ENCODE data around the gene UCK1.

The UCK1 gene

GRCh38 chr9:131487001-131487400 lies 44.1 kb downstream of the UCK1 start:
- no peaks in the 10 kb centered on the region for H3K9me2 ChIP-seq (replicated peaks; ENCODE audit: insufficient read depth, low read length)
- H2AFZ ChIP-seq (ENCODE audit: low read depth, low read length, severe bottlenecking), result no peak overlapping the region
- no peak overlapping the region for H3K4me3 ChIP-seq (ENCODE audit: insufficient read depth, low read length, poor library complexity, severe bottlenecking)
- H3K4me2 ChIP-seq (ENCODE audit: low read depth, low read length, poor library complexity, severe bottlenecking), result no peak overlapping the region
- no peaks in the 10 kb centered on the region for H3K79me2 ChIP-seq (ENCODE audit: insufficient read depth, low read length)
- H3K9me3 ChIP-seq (ENCODE audit: insufficient read depth, low read length), result no peaks in the 10 kb centered on the region
- H3F3A ChIP-seq (ENCODE audit: insufficient read depth), result no peaks in the 10 kb centered on the region
- H3K27me3 ChIP-seq (ENCODE audit: low read length), result no peaks in the 10 kb centered on the region
- H3K27ac ChIP-seq (ENCODE audit: low read depth, low read length), result no peak overlapping the region
- TF ChIP-seq EZH2phosphoT487 (conservative IDR thresholded peaks at IDR 0.05; ENCODE audit: low read length), result no peak
- TF ChIP-seq, protein P1, sequence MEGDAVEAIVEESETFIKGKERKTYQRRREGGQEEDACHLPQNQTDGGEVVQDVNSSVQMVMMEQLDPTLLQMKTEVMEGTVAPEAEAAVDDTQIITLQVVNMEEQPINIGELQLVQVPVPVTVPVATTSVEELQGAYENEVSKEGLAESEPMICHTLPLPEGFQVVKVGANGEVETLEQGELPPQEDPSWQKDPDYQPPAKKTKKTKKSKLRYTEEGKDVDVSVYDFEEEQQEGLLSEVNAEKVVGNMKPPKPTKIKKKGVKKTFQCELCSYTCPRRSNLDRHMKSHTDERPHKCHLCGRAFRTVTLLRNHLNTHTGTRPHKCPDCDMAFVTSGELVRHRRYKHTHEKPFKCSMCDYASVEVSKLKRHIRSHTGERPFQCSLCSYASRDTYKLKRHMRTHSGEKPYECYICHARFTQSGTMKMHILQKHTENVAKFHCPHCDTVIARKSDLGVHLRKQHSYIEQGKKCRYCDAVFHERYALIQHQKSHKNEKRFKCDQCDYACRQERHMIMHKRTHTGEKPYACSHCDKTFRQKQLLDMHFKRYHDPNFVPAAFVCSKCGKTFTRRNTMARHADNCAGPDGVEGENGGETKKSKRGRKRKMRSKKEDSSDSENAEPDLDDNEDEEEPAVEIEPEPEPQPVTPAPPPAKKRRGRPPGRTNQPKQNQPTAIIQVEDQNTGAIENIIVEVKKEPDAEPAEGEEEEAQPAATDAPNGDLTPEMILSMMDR (IDR thresholded peaks at IDR 0.05; ENCODE audit: insufficient read depth, low read length, poor library complexity, severe bottlenecking), result no peak
- H4K20me1 ChIP-seq (ENCODE audit: low read depth, low read length), result no peaks in the 10 kb centered on the region
- H3K36me3 ChIP-seq (ENCODE audit: low read length), result peaks cover 7% of the 10 kb centered on the region; the same call in 1 of the 2 replicates
- no peak overlapping the region for H3K9ac ChIP-seq (ENCODE audit: low read length)

DNA sequence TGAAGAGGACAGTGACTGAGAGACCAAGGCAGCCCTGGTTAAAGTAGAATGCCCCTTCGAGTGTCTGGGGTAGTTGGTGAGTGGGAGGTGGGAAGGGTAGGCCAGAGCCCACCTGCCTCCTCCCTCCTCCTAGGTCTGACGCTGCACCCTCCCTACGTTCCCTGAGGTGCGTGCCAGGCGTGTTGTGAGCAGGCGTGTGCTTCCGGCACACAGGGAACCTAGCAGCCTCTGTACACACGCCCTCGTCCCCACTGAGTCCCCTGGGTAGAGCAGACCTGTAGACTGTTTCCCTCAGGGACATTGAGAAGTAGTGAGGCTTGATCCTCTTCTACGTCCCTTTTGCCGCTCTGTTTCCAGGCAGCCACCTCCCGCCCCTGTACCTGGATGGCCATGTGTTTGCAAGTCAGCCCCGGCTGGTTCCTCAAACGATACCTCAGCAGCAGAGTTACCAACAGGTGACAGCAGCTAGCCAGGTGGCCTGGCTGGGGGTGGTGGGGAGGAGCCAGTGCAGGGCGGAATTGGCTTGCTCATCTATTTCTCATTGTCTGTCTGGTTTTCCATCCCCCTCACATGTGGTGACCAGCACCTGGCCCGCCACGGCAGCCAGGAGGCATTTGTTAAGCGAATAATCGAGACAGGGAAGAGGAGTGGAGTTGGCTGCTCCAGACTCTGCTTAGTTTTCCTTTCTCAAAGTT lies 45.2 kb downstream of the UCK1 start:
- H3K36me3 ChIP-seq (ENCODE audit: low read length), result peaks cover 5% of the 10 kb centered on the region; the same call in 1 of the 2 replicates
- H3K9me3 ChIP-seq (ENCODE audit: insufficient read depth, low read length), result no peaks in the 10 kb centered on the region
- H2AFZ ChIP-seq (ENCODE audit: low read depth, low read length, severe bottlenecking), result no peak overlapping the region
- no peak overlapping the region for H3K27ac ChIP-seq (ENCODE audit: low read depth, low read length)
- no peaks in the 10 kb centered on the region for H3K27me3 ChIP-seq (ENCODE audit: low read length)
- H3K4me2 ChIP-seq (ENCODE audit: low read depth, low read length, poor library complexity, severe bottlenecking), result no peak overlapping the region
- no peaks in the 10 kb centered on the region for H3K79me2 ChIP-seq (ENCODE audit: insufficient read depth, low read length)
- no peaks in the 10 kb centered on the region for H3F3A ChIP-seq (ENCODE audit: insufficient read depth)
- H3K9ac ChIP-seq (ENCODE audit: low read length), result no peak overlapping the region
- H4K20me1 ChIP-seq (ENCODE audit: low read depth, low read length), result no peaks in the 10 kb centered on the region
- H3K9me2 ChIP-seq (replicated peaks; ENCODE audit: insufficient read depth, low read length), result no peaks in the 10 kb centered on the region
- TF ChIP-seq, protein P1 (IDR thresholded peaks at IDR 0.05; ENCODE audit: insufficient read depth, low read length, poor library complexity, severe bottlenecking), result no peak
- TF ChIP-seq EZH2phosphoT487 (conservative IDR thresholded peaks at IDR 0.05; ENCODE audit: low read length), result no peak
- no peak overlapping the region for H3K4me3 ChIP-seq (ENCODE audit: insufficient read depth, low read length, poor library complexity, severe bottlenecking)

- Histone ChIP-seq H3K9me2 (replicated peaks; ENCODE audit: insufficient read depth, low read length) (no peaks in the 10 kb centered on the region), H3K4me2 (ENCODE audit: low read depth, low read length, poor library complexity, severe bottlenecking) (no peak overlapping the region), H3K79me2 (ENCODE audit: insufficient read depth, low read length) (no peaks in the 10 kb centered on the region; the same call in 1 of the 2 replicates), H2AFZ (ENCODE audit: low read depth, low read length, severe bottlenecking) (no peak overlapping the region), H3K27ac (ENCODE audit: low read depth, low read length) (no peak overlapping the region), H3F3A (ENCODE audit: insufficient read depth) (no peaks in the 10 kb centered on the region), H3K36me3 (ENCODE audit: low read length) (peaks cover 8% of the 10 kb centered on the region; the same call in 1 of the 2 replicates), H3K9ac (ENCODE audit: low read length) (no peak overlapping the region), H3K27me3 (ENCODE audit: low read length) (no peaks in the 10 kb centered on the region), H3K9me3 (ENCODE audit: insufficient read depth, low read length) (no peaks in the 10 kb centered on the region), H4K20me1 (ENCODE audit: low read depth, low read length) (no peaks in the 10 kb centered on the region), H3K4me3 (ENCODE audit: insufficient read depth, low read length, poor library complexity, severe bottlenecking) (no peak overlapping the region)
- TF ChIP-seq, protein P1 (IDR thresholded peaks at IDR 0.05; ENCODE audit: insufficient read depth, low read length, poor library complexity, severe bottlenecking), result no peak
- TF ChIP-seq EZH2phosphoT487 (conservative IDR thresholded peaks at IDR 0.05; ENCODE audit: low read length), result no peak
Measured at GRCh38 chr9:131485206-131485605, 45.9 kb downstream of the UCK1 start.
